Measurements from ENCODE around the gene GPER1. TPM values are rescaled to one million over a fixed set of nuclear protein-coding genes. Genes with fewer than 3 reads are reported as not detected.

The GPER1 gene
- total RNA-seq, 2 experiments from 2014 or later, result 34.9 to 75.9 TPM

DNA sequence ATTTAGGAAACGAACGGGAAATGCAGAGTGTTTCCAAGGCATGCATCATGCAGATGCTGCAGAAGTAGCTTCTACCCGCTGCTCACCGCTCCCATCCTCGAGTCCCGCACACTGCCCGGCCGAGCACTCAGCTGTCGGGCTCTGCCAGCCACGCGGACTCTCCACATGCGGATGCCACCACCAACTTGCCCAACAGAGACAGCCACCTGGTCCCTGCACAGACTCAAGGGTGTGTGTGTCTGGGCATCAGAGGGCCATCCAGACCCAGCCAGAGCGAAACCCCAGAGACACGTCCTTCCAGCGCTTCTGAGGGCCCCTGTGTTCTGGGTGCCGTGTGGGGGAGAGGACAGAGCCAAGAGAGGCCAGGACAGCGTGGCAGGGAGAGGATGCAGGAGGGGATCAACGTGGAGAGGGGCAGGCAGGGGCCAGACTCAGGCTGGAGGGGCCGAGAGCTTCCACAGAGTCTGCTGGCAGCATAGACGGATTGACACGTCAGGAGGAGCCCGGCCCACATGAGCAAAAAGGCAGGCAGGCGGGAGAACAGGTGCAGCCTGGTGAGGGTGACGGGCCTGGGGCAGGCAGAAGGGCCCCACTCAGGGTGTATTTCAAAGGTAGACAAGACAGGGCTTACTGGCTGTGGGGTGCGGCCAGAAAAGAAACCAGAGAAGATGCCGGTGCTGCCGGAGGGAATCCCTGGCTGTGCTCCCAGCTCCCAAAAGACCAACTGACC, 18.3 kb downstream of the GPER1 start:
- H3K9me3 ChIP-seq (ENCODE audit: low read length), result no peaks in the 10 kb centered on the region
- H3K4me3 ChIP-seq (ENCODE audit: low read depth, low read length, poor library complexity, severe bottlenecking), result no peak overlapping the region
- no peak overlapping the region for H3K27ac ChIP-seq (ENCODE audit: low read depth, low read length, poor library complexity, severe bottlenecking)
- TF ChIP-seq EZH2phosphoT487 (IDR thresholded peaks at IDR 0.05; ENCODE audit: borderline replicate concordance, low read depth, low read length) (no peak), CTCF (conservative IDR thresholded peaks at IDR 0.05; ENCODE audit: low read length) (no peak)
- POLR2A ChIA-PET, result no interaction called here
- no peak overlapping the region for H2AFZ ChIP-seq (ENCODE audit: low read length)
- CTCF ChIA-PET (ENCODE audit: unreplicated experiment), result no interaction called here
- H3K9me2 ChIP-seq (ENCODE audit: insufficient read depth, low read length), result no peaks in the 10 kb centered on the region
- no peak for DNase-seq (ENCODE audit: low spot score)
- H3K79me2 ChIP-seq (ENCODE audit: insufficient read depth, low read depth, low read length), result no peaks in the 10 kb centered on the region
- no peaks in the 10 kb centered on the region for H4K20me1 ChIP-seq (ENCODE audit: insufficient read depth, low read length)
- H3K4me2 ChIP-seq (ENCODE audit: low read length), result no peak overlapping the region
- intact Hi-C loops (cut with micrococcal nuclease; ENCODE audit: unreplicated experiment), result no loop called here
- peaks cover 16% of the 10 kb centered on the region for H3K4me1 ChIP-seq (ENCODE audit: insufficient read depth, low read length, poor library complexity, severe bottlenecking)
- 0 out of 2 replicates have a peak, but pooled peaks cover 3% of the 10 kb centered on the region for H3K36me3 ChIP-seq (ENCODE audit: insufficient read depth, low read length)
- no TSS peak for BruUV-seq (replicated peaks)

GRCh38 chr7:1106793-1107421, 19.0 kb downstream of the GPER1 start:
- Histone ChIP-seq H3K4me1 (ENCODE audit: insufficient read depth, low read length, poor library complexity, severe bottlenecking) (peaks cover 18% of the 10 kb centered on the region), H3K9me3 (ENCODE audit: low read length) (no peaks in the 10 kb centered on the region), H3K9me2 (ENCODE audit: insufficient read depth, low read length) (no peaks in the 10 kb centered on the region), H3K27ac (ENCODE audit: low read depth, low read length, poor library complexity, severe bottlenecking) (no peak overlapping the region), H3K4me3 (ENCODE audit: low read depth, low read length, poor library complexity, severe bottlenecking) (no peak overlapping the region), H3K36me3 (ENCODE audit: insufficient read depth, low read length) (peaks cover 5% of the 10 kb centered on the region; the same call in 1 of the 2 replicates), H3K4me2 (ENCODE audit: low read length) (no peak overlapping the region), H2AFZ (ENCODE audit: low read length) (no peak overlapping the region), H3K79me2 (ENCODE audit: insufficient read depth, low read depth, low read length) (no peaks in the 10 kb centered on the region), H4K20me1 (ENCODE audit: insufficient read depth, low read length) (no peaks in the 10 kb centered on the region)
- no peak for DNase-seq (ENCODE audit: low spot score)
- ChIA-PET POLR2A (no interaction called here), CTCF (ENCODE audit: unreplicated experiment) (no interaction called here)
- intact Hi-C loops (cut with micrococcal nuclease; ENCODE audit: unreplicated experiment), result no loop called here
- TF ChIP-seq EZH2phosphoT487 (IDR thresholded peaks at IDR 0.05; ENCODE audit: borderline replicate concordance, low read depth, low read length) (no peak), CTCF (conservative IDR thresholded peaks at IDR 0.05; ENCODE audit: low read length) (no peak)
- BruUV-seq (replicated peaks), result no TSS peak

Measured in OCI-LY7 (cell line).